ENCODE results near the gene FAM20B. TPM values are rescaled to one million over a fixed set of nuclear protein-coding genes. Genes with fewer than 3 reads are reported as not detected.

Gene FAM20B
- total and polyA plus RNA-seq, 2 of the 8 experiments (the other 6 are each of a cell fraction or from before 2014, with no cell fraction given), result 8.3 to 36.6 TPM

DNA sequence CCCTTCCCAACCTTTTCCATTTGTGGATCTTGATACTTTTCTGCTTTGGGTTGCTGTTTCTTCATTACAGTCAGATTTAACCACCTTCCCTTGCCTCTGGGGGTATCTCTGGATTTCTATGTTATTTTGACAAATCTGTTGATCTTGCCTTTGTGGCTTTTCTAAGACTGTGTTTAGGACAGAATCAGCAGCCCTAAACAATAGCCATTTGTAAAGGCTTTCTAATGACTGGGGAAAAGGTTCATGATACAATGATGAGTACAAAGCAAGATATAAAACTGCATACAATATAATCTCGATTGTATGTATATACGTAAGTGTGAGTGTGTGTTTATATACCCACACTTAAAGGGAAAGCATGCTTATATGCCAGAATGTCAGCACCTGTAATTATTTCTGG, 27.8 kb downstream of the FAM20B start:
- no peak overlapping the region for H4K91ac ChIP-seq (replicated peaks; ENCODE audit: insufficient read length, low read length)
- WGBS, 2 experiments (ENCODE audit: extremely low coverage in 1 of 2, insufficient coverage in 1 of 2, insufficient read length in 1 of 2, insufficient replicate concordance in 2 of 2, low coverage in 1 of 2, low lambda C conversion rate in 2 of 2, missing lambda C conversion rate in 1 of 2), result 85% methylated on average over 2 of the region's 2 CpGs; no CpG with 5 or more reads in 1 of the 2 experiments
- no peak for FAIRE-seq

More for the DNA sequence above, 27.8 kb downstream of the FAM20B start:
- H3K27me3 ChIP-seq (replicated peaks in 1 of 4; ENCODE audit: control insufficient read depth in 3 of 4, extremely low read depth in 1 of 4, insufficient read depth in 3 of 4, low read length in 3 of 4), result no peaks in the 10 kb centered on the region
- no peak overlapping the region for H3K23ac ChIP-seq (ENCODE audit: insufficient read length)
- no peaks in the 10 kb centered on the region for H4K20me1 ChIP-seq (replicated peaks in 1 of 2; ENCODE audit: control insufficient read depth in 1 of 2, insufficient read depth in 2 of 2, low read length in 2 of 2)
- H4K8ac ChIP-seq (ENCODE audit: extremely low read depth, insufficient read depth, low read length), result no peak overlapping the region
- H3K18ac ChIP-seq (ENCODE audit: extremely low read depth, low read length), result no peak overlapping the region
- no peaks in the 10 kb centered on the region for H3K79me1 ChIP-seq (ENCODE audit: low read depth, low read length)
- H3K79me2 ChIP-seq (ENCODE audit: control insufficient read depth in 1 of 2, insufficient read depth in 2 of 2, low read length in 2 of 2), result no peaks in the 10 kb centered on the region
- ChIA-PET POLR2A (ENCODE audit: partially characterized antibody) (no interaction called here), CTCF (ENCODE audit: partially characterized antibody) (no interaction called here)
- H2BK20ac ChIP-seq (ENCODE audit: low read length), result no peak overlapping the region
- no peak overlapping the region for H2BK12ac ChIP-seq (ENCODE audit: low read depth, low read length)
- no peak overlapping the region for H3K4me3 ChIP-seq (ENCODE audit: extremely low read depth in 1 of 4, insufficient read depth in 2 of 4, low read depth in 3 of 4, low read length in 4 of 4)
- no peak overlapping the region for H3K14ac ChIP-seq (ENCODE audit: insufficient read length)
- H3K36me3 ChIP-seq (ENCODE audit: control insufficient read depth in 2 of 4, insufficient read depth in 4 of 4, low read length in 3 of 4), result peaks cover 0 to 13% (median 3%) of the 10 kb centered on the region in 4 experiments; a peak in 3 of 8 replicates
- H3K4ac ChIP-seq (replicated peaks; ENCODE audit: insufficient read length, low read depth, low read length), result no peak overlapping the region
- no peak overlapping the region for H2BK120ac ChIP-seq (replicated peaks; ENCODE audit: low read depth, low read length)
- no peak overlapping the region for H3K9ac ChIP-seq (replicated peaks in 1 of 4; ENCODE audit: extremely low read depth in 1 of 4, low read depth in 3 of 4, low read length in 3 of 4)
- peaks cover 0 to 4% (median 3%) of the 10 kb centered on the region in 4 experiments; a peak in 5 of 7 replicates for H3K4me1 ChIP-seq (replicated peaks in 1 of 4; ENCODE audit: control insufficient read depth in 3 of 4, insufficient read depth in 4 of 4, low read length in 3 of 4)
- no peak overlapping the region for H2BK5ac ChIP-seq (ENCODE audit: low read depth, low read length)
- no peak for DNase-seq (ENCODE audit: low read depth in 1 of 2, low spot score in 2 of 2)
- no peak overlapping the region for H3K27ac ChIP-seq (ENCODE audit: low read depth, low read length)
- TF ChIP-seq RAD21 (IDR thresholded peaks at IDR 0.05 in 1 of 2, conservative IDR thresholded peaks at IDR 0.05 in 1 of 2; ENCODE audit: low read depth in 2 of 2, low read length in 2 of 2) (no peak), CTBP2 (IDR thresholded peaks at IDR 0.05; ENCODE audit: borderline replicate concordance, insufficient read depth, insufficient read length, low read length) (no peak), CEBPB (IDR thresholded peaks at IDR 0.05; ENCODE audit: low read depth, low read length) (no peak), SIRT6 (IDR thresholded peaks at IDR 0.05; ENCODE audit: low read length) (no peak), RXRA (IDR thresholded peaks at IDR 0.05; ENCODE audit: insufficient read depth, low read depth, low read length) (no peak), EZH2 (IDR thresholded peaks at IDR 0.05; ENCODE audit: low read depth, low read length, severe bottlenecking) (no peak), HDAC6 (IDR thresholded peaks at IDR 0.05; ENCODE audit: low read depth, low read length) (no peak), KDM5A (IDR thresholded peaks at IDR 0.05; ENCODE audit: low read length) (no peak), BACH1 (IDR thresholded peaks at IDR 0.05; ENCODE audit: low read length) (no peak), JUND (IDR thresholded peaks at IDR 0.05; ENCODE audit: low read length) (no peak)
- TF ChIP-seq, protein P1, sequence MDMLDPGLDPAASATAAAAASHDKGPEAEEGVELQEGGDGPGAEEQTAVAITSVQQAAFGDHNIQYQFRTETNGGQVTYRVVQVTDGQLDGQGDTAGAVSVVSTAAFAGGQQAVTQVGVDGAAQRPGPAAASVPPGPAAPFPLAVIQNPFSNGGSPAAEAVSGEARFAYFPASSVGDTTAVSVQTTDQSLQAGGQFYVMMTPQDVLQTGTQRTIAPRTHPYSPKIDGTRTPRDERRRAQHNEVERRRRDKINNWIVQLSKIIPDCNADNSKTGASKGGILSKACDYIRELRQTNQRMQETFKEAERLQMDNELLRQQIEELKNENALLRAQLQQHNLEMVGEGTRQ (IDR thresholded peaks at IDR 0.05; ENCODE audit: low read length), result no peak
- H2AK5ac ChIP-seq (ENCODE audit: low read depth, low read length), result no peak overlapping the region
- no peak overlapping the region for H2AFZ ChIP-seq (ENCODE audit: low read length)
- H3K4me2 ChIP-seq (ENCODE audit: insufficient read depth in 1 of 2, low read depth in 2 of 2, low read length in 2 of 2), result no peak overlapping the region
- H3K56ac ChIP-seq (replicated peaks; ENCODE audit: insufficient read length, low read depth, low read length), result no peak overlapping the region
- no peaks in the 10 kb centered on the region; a peak in 2 of 4 replicates for H3K9me3 ChIP-seq (ENCODE audit: insufficient read depth in 2 of 2, low read depth in 1 of 2, low read length in 1 of 2)
- H3K23me2 ChIP-seq (ENCODE audit: low read depth, low read length), result no peaks in the 10 kb centered on the region
- H4K5ac ChIP-seq (ENCODE audit: insufficient read length, low read depth, low read length), result no peak overlapping the region
- H2BK15ac ChIP-seq (ENCODE audit: low read length), result no peak overlapping the region
